ENCODE results near the gene SP6. TPM values are rescaled to one million over a fixed set of nuclear protein-coding genes. Genes with fewer than 3 reads are reported as not detected.

SP6 gene
- total RNA-seq, 2 experiments from 2014 or later: 0.10 to 0.12 TPM

DNA sequence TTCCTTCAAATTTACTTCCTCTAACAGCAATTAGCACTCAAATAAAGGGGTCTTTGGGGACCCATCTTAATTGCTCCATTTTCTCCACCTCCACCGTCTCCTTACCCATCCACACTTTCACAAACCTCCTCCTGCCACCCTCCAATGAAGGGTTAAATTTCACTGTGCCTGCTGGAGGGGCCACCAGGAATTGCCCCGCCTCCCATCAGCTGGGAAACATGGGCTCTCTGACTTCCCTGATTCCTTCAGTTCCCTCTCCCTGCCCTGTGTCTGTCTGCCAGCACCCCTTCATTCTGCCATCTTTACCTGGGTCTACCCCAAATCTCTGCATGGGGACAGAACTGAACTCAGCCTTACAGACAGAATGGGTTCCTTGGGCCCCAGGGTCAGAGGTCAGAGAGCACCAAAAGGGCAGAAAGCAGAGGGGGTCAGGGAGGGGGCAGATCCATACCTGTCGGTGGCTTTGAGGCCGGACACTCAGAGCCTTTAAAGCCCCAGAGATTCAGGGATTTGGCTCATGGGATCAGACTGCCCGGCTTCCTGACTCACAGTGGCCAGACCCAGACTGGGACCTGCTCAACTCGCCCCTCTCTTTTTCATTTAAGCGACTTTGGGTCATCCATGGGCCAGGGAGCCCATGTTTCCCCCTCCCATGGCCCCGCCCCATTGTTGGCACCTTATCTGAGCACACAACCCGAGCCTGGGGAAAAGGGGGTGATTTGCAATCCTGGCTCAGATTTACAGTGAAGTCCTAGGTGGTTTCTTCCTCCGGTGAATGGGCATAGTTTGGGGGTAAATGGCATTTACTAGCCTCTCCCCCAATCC, 27.5 kb upstream of the SP6 start:
- POLR2A ChIA-PET: interaction anchor here (1.0 kb wide), 1 partner anchor 17 kb away, joined by 3 read pairs; no protein-coding TSS in a partner anchor
- CTCF ChIA-PET: interaction anchor here (0.8 to 2.1 kb wide), 2 partner anchors 11 to 35 kb away, joined by 4 to 10 read pairs; no protein-coding TSS in a partner anchor
- no peak for DNase-seq

DNA sequence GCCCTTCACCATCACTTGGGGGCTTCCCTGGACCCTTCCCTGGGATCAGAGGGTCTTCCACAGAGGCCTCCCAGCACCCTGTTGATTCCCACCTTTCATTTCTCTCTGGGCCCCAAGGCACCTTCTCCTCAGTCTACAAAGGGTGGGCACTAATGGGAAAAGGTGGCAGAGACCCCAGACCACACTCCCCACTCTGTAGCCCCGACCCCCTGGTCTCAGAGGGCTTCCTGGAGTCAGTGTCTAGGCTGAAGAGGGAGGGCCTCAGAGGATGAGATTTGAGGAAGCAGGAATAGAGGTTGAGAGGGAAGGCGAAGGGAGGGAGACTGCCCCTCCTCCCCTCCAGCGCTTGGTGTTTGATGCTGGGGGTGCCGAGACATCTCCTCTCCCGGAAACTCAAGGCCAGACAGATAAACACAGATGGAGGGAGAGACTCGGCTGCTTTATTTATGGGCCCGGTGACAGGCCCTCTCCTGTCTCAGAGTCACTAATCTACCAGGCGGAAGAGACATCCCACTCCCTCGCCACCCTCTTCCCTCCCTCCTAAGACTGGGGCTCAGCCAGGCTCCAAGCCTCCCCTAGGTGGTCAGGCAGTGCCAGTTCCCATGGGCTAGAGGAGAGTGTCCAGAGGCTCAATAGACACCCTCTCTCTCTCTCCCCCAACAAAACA, 26.5 kb upstream of the SP6 start:
- H3K9me3 Mint-ChIP-seq: no peaks in the 10 kb centered on the region
- no peak overlapping the region for H3K27ac Mint-ChIP-seq
- ChIA-PET CTCF (interaction anchor here (0.7 kb wide), 1 partner anchor 22 kb away, joined by 3 read pairs; no protein-coding TSS in a partner anchor), POLR2A (no interaction called here)
- H3K27me3 Mint-ChIP-seq: peaks cover 21% of the 10 kb centered on the region
- intact Hi-C loops (cut with micrococcal nuclease): no loop called here
- no peaks in the 10 kb centered on the region for H3K36me3 Mint-ChIP-seq
- no peak overlapping the region for H3K4me3 Mint-ChIP-seq
- DNase-seq: no peak
- H3K4me1 Mint-ChIP-seq (ENCODE audit: low read depth): peaks cover 4% of the 10 kb centered on the region

More for the DNA sequence above, 27.5 kb upstream of the SP6 start:
- H3K9me3 Mint-ChIP-seq: no peaks in the 10 kb centered on the region
- H3K4me1 Mint-ChIP-seq (ENCODE audit: low read depth): peaks cover 13% of the 10 kb centered on the region
- no peak overlapping the region for H3K27ac Mint-ChIP-seq
- intact Hi-C loops (cut with micrococcal nuclease): no loop called here
- no peaks in the 10 kb centered on the region for H3K36me3 Mint-ChIP-seq
- H3K27me3 Mint-ChIP-seq: peaks cover 18% of the 10 kb centered on the region
- no peak overlapping the region for H3K4me3 Mint-ChIP-seq

DNA sequence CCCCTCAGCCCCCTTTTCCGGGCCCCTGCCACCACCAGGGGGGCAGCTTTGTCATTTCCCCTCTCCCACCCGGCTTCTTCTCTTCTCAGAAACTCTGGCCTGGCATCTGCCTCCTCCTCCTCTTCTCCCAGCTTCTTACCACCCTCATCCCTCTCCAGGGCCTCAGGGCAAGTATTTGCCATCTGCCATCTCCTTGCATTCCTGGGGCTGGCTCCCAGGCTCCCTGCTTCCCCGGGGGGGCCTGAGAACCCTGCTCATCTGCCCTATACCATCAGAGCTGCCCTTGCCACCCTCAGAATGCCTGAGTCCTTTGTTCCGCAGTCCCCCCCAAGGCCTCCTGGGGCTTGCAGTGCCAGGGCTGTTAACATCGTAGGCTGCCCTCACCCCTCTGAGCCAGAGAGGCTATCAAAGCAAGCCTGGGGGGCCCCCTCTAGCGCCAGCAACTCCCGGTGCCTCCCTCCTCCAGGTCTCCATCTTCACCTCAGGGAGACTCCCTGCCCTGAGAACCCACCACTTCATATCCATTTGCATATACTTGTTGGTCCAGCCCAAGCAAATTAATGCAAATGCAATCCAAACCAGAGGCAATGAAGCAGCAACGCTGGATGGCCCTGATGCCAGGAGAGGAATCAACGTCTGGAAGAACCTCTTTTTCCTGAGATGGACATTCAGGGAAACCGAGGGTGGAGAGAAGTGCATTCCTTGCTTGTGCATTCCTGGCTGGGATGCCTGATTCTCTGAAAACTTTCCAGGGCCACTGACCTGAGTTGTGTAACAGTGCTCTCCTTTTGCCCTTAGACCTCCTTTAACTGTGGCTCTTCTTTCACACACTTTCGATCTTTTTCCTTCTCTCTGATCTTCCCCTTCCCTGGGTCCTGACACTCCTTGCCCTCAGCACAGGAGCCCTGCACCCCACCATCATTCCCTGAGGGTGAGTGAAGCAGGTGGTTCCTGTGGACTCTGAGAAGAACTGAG, 24.3 kb upstream of the SP6 start:
- peaks cover 4% of the 10 kb centered on the region for H3K4me1 Mint-ChIP-seq (ENCODE audit: low read depth)
- H3K9me3 Mint-ChIP-seq: no peaks in the 10 kb centered on the region
- intact Hi-C loops (cut with micrococcal nuclease): no loop called here
- ChIA-PET POLR2A (no interaction called here), CTCF (interaction anchor here (0.9 kb wide), 1 partner anchor 32 kb away, joined by 3 read pairs; no protein-coding TSS in a partner anchor)
- peaks cover 28% of the 10 kb centered on the region for H3K27me3 Mint-ChIP-seq
- no peak for DNase-seq
- H3K27ac Mint-ChIP-seq: no peak overlapping the region
- no peaks in the 10 kb centered on the region for H3K36me3 Mint-ChIP-seq
- H3K4me3 Mint-ChIP-seq: no peak overlapping the region

DNA sequence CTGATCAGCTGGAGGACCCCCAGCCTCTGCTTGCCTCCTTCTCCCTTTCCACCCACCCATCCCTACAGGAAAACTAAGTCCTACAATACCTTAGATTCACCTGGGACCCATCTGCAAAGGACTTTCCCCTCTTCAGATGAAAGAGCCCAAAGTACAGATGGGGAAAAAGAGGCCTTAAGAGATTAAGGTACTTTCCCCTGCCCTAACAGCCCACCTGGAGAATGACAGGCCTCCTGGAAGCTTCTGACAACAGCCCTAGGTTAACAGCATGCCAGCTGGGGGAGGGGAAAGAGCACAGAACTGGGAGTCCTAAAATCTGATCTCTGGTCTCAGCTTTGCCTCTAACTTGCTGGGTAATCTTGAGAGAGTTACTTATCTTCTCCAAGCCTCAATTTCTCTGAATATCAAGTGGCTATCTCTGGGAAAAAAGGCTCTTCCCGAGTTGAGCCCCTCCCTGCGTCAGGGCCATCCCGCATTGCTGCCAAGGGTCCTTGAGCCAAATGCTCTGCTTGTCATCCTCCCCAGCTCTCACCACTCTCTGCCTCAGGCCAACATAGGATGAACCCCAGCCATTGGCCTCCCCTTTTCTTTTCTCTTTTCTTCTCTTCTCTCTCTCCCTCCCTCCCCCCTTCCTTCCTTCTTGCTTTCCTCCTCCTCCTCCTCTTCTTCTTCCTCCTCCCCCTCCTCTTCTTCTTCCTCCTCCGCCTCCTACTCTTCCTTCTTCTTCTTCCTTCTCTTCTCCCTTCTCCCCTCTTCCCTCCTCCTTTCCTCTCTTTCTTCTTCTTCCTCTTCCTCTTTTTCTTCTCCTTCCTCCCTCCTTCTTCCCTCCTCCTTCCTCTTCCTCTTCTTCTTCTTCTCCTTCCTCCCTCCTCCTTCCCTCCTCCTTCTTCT, 22.5 kb upstream of the SP6 start:
- POLR2A ChIA-PET: no interaction called here
- Mint-ChIP-seq H3K4me1 (ENCODE audit: low read depth) (no peaks in the 10 kb centered on the region), H3K9me3 (no peaks in the 10 kb centered on the region), H3K4me3 (no peak overlapping the region), H3K36me3 (no peaks in the 10 kb centered on the region), H3K27me3 (peaks cover 30% of the 10 kb centered on the region), H3K27ac (no peak overlapping the region)
- DNase-seq: no peak
- intact Hi-C loops (cut with micrococcal nuclease): no loop called here
- CTCF ChIA-PET: interaction anchor here (0.7 kb wide), 1 partner anchor 29 kb away, joined by 3 read pairs; no protein-coding TSS in a partner anchor

DNA sequence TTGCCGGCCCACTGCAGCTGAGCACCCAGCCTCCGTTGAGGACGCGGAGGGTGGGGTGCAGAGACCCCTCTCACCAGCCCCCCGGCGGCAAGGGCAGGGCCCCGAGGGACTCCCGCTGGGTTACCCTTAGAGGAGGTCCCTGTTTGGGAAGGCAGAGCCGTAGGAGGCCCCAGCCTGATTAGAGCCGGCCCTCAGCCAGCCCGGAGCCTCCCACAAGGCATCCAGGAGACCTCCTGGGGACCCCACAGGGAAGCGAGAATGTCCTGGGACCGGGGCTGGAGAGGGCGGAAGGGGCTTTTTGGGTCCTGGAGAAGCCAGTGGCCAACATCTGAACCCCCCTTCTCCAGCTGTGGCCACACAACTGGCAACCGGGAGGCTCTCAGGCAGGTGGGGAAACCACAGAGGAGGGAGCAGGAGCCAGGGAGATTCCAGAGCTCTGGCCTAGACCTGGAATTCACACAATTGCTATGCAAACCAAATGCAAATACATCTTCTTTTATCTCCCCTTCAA, 21.7 kb upstream of the SP6 start:
- Mint-ChIP-seq H3K4me3 (no peak overlapping the region), H3K4me1 (ENCODE audit: low read depth) (no peaks in the 10 kb centered on the region), H3K27me3 (peaks cover 28% of the 10 kb centered on the region), H3K9me3 (no peaks in the 10 kb centered on the region), H3K36me3 (no peaks in the 10 kb centered on the region), H3K27ac (no peak overlapping the region)
- no peak for DNase-seq
- intact Hi-C loops (cut with micrococcal nuclease): no loop called here
- ChIA-PET CTCF (interaction anchor here (0.7 to 1.4 kb wide), 2 partner anchors 25 to 28 kb away, joined by 3 to 4 read pairs; no protein-coding TSS in a partner anchor), POLR2A (no interaction called here)

DNA sequence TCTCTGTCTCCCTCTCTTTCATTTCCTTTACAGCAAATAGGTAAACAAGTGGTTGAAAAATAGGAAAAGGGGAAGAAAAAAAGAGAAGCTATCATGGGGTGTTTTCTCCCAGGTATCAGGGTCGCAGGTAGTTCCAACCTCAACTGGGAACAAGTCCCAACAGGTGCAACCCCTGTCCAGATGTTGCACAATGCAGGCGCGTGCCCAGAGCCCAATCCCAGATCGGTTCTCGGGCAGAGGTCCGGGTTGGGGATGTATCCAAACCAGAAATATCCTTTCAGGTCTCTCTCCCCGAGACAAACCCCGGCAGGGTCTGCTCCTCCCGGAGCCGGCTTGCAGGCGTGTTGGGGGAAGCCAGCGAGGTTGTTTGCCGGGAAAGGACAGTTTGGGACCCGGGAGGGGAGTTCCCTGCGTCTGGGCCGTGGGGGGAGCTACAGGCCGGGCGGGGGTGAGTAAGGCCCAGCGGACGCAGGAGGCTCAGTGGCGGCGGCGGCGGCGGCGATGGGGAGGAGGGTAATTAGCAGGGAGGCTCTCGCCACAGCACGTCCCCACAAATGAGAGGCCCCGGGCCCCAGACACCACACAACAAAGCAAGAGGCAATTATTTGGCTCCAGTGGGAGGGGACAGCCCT, 21.2 kb upstream of the SP6 start:
- no peaks in the 10 kb centered on the region for H3K9me3 Mint-ChIP-seq
- DNase-seq: no peak
- H3K36me3 Mint-ChIP-seq: no peaks in the 10 kb centered on the region
- H3K27ac Mint-ChIP-seq: no peak overlapping the region
- CTCF ChIA-PET: interaction anchor here (1.4 to 2.3 kb wide), 2 partner anchors 18 to 25 kb away, joined by 4 to 10 read pairs; no protein-coding TSS in a partner anchor
- no peak overlapping the region for H3K4me3 Mint-ChIP-seq
- POLR2A ChIA-PET: no interaction called here
- H3K4me1 Mint-ChIP-seq (ENCODE audit: low read depth): no peaks in the 10 kb centered on the region
- intact Hi-C loops (cut with micrococcal nuclease): no loop called here
- H3K27me3 Mint-ChIP-seq: peaks cover 28% of the 10 kb centered on the region

DNA sequence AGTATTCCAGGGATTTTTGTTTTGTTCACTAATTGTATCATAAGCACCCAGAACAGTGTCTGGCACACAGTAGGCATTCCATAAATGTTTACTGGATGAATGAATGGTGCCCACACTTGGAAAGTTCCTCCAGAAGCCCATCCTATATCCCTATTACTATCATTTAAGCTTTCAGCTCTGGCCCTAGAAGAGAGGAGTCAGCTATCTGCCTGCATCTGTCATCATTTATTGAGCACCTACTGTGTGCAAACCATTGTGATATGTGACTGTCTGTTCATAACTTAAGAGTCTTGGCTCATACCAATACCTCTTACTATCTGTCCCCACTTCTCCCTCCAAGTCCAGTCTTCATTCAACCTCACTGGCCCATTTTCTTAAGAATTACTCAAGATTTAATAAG, 20.1 kb upstream of the SP6 start:
- Mint-ChIP-seq H3K9me3 (no peaks in the 10 kb centered on the region), H3K27me3 (peaks cover 28% of the 10 kb centered on the region), H3K4me1 (ENCODE audit: low read depth) (no peaks in the 10 kb centered on the region), H3K36me3 (no peaks in the 10 kb centered on the region), H3K27ac (no peak overlapping the region), H3K4me3 (no peak overlapping the region)
- ChIA-PET POLR2A (no interaction called here), CTCF (interaction anchor here (0.7 to 2.3 kb wide), 3 partner anchors 19 to 29 kb away, joined by 3 to 10 read pairs (median 4); no protein-coding TSS in a partner anchor)
- intact Hi-C loops (cut with micrococcal nuclease): no loop called here
- no peak for DNase-seq

DNA sequence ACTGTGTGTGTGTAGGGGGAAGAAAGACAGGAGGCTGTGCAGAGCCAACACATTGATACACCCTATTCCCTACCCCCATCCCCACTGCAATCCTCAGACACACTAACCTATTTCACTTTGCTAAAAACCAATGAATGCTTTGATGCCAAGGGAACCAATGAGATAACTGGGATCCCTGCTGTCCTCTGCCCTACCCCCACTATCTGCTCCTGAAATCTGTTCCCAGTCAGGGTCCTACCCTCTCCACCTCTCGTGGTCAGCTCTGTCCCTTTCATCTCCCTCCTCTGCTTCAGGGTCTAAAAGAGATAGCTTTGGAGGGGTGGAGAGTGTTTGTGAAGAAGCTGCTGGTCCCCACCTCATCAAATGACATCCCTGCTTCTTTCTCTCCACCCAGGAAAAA, 19.1 kb upstream of the SP6 start:
- CTCF ChIA-PET: interaction anchor here (0.8 to 2.3 kb wide), 3 partner anchors 12 to 24 kb away, joined by 3 to 10 read pairs (median 4); no protein-coding TSS in a partner anchor
- Mint-ChIP-seq H3K36me3 (no peaks in the 10 kb centered on the region), H3K4me1 (ENCODE audit: low read depth) (peaks cover 6% of the 10 kb centered on the region), H3K27me3 (peaks cover 21% of the 10 kb centered on the region), H3K4me3 (no peak overlapping the region), H3K9me3 (no peaks in the 10 kb centered on the region), H3K27ac (no peak overlapping the region)
- POLR2A ChIA-PET: no interaction called here
- DNase-seq: no peak
- intact Hi-C loops (cut with micrococcal nuclease): no loop called here

DNA sequence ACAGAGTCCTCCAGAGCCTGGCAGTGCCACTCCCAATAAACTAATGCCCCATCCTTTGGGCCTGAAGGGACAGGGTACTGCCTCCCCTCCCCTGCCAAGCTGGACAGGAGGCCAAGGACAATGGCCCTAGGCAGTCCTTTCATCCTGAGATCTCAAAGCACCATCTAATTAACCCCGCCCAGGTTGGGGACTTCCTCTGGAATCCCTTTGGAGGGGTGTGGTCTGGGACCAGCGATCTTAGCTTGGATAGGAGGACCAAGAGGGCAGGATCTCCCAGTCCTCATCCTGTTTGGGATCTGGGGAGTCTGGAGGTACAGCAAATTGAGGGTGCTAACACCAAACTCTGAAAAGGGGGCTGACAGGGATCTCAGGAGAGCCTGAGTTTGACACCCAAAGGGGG, 18.2 kb upstream of the SP6 start:
- POLR2A ChIA-PET: no interaction called here
- DNase-seq: no peak
- H3K4me1 Mint-ChIP-seq (ENCODE audit: low read depth): peaks cover 14% of the 10 kb centered on the region
- H3K9me3 Mint-ChIP-seq: no peaks in the 10 kb centered on the region
- intact Hi-C loops (cut with micrococcal nuclease): no loop called here
- H3K4me3 Mint-ChIP-seq: no peak overlapping the region
- peaks cover 17% of the 10 kb centered on the region for H3K27me3 Mint-ChIP-seq
- H3K27ac Mint-ChIP-seq: no peak overlapping the region
- H3K36me3 Mint-ChIP-seq: no peaks in the 10 kb centered on the region
- CTCF ChIA-PET: interaction anchor here (0.8 to 1.1 kb wide), 2 partner anchors 13 to 19 kb away, joined by 3 read pairs; no protein-coding TSS in a partner anchor

DNA sequence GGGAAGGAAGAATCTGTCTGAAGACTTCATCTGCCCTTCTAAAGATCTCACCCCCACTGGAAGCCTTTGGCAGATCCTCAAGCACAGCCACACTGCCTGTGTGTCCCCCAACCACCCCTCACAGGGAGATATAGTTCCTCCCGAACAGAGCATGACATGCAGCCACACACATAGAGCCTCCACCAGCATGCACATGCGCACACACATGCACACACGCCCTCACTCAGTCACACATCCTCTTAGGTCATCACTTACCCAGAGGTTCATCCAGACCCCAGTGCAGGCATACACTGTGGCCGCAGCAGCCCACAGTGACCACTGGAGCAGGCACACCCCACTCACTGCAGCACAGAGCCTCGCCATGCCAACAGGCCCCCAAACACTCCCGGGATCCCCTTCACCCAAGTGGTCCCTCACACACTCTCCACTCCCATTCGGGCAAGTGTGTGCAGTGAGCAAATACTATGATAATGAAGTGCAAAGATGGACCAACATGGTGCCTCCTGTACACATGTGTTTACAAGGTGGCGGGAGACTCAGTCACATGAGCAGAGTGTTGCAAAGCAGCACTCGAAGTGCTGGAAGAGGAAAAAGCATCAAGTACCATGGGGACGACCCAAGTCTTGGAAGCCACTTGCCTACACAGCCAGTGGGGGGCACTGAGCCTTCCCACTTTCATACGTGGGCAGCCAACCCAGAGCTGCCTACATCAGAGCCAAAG, 17.0 kb upstream of the SP6 start:
- Mint-ChIP-seq H3K27me3 (peaks cover 16% of the 10 kb centered on the region), H3K4me1 (ENCODE audit: low read depth) (peaks cover 19% of the 10 kb centered on the region), H3K9me3 (no peaks in the 10 kb centered on the region), H3K36me3 (no peaks in the 10 kb centered on the region), H3K4me3 (no peak overlapping the region), H3K27ac (no peak overlapping the region)
- intact Hi-C loops (cut with micrococcal nuclease): no loop called here
- POLR2A ChIA-PET: no interaction called here
- CTCF ChIA-PET: no interaction called here
- no peak for DNase-seq

Data from activated CD4-positive, alpha-beta memory T cell treated with anti-CD3 and anti-CD28 coated beads for 36 hours (primary cell).